CD4-positive, alpha-beta T cell treated with Interleukin-12 subunit alpha and Interleukin-12 subunit beta, for 1 hour (primary cell): ENCODE data around the gene KIF17.

ENCODE experiments used
- DNase-seq: peaks from one replicate; pipeline ENCODE4 v3.0.0-alpha.2; 2020

The KIF17 gene

GRCh38 chr1:20616847-20617487 is 100.8 kb downstream of the KIF17 start:
- DNase-seq: no peak

GRCh38 chr1:20615946-20616846 is 101.6 kb downstream of the KIF17 start:
- DNase-seq: no peak

GRCh38 chr1:20614131-20614579 is 103.7 kb downstream of the KIF17 start:
- no peak for DNase-seq
